Liver (tissue), 9 donors: ENCODE measurements around the gene USP9X. TPM values are rescaled to one million over a fixed set of nuclear protein-coding genes. Genes with fewer than 3 reads are reported as not detected.

Experiments used
- DNase-seq: peaks from one replicate; pipeline ENCODE4 v3.0.0-alpha.2; 2017; ENCODE audit warnings: low spot score
- H3K27ac ChIP-seq, 2 donors: one replicate each; pipeline ENCODE4 v1.7.0; 2013; ENCODE audit warnings: inconsistent platforms in 2 of 2, low read length in 2 of 2, control low read depth in 1 of 2, low read depth in 1 of 2, mild to moderate bottlenecking in 1 of 2
- H3K27me3 ChIP-seq, 4 donors: one replicate each; pipeline versions ENCODE4 v1.6.1 to v1.7.0; 2013; ENCODE audit warnings: low read length in 3 of 4, inconsistent platforms in 1 of 4, mild to moderate bottlenecking in 1 of 4, moderate library complexity in 1 of 4; ENCODE audit not compliant: control insufficient read depth in 4 of 4, insufficient read depth in 4 of 4
- H3K36me3 ChIP-seq, 4 donors: one replicate each; pipeline versions ENCODE4 v1.6.1 to v1.7.0; 2013; ENCODE audit warnings: low read length in 3 of 4, mild to moderate bottlenecking in 3 of 4, low read depth in 1 of 4, moderate library complexity in 1 of 4; ENCODE audit not compliant: control insufficient read depth in 4 of 4, insufficient read depth in 3 of 4
- H3K4me1 ChIP-seq, 4 donors: one replicate each; pipeline versions ENCODE4 v1.6.1 to v1.7.0; 2013; ENCODE audit warnings: low read length in 3 of 4, mild to moderate bottlenecking in 3 of 4, moderate library complexity in 1 of 4; ENCODE audit not compliant: control insufficient read depth in 4 of 4, insufficient read depth in 4 of 4
- H3K4me3 ChIP-seq, 3 donors: one replicate each; pipeline versions ENCODE4 v1.6.1 to v1.7.0; 2013; ENCODE audit warnings: low read length in 3 of 3, control low read depth in 1 of 3, low read depth in 1 of 3, mild to moderate bottlenecking in 1 of 3
- H3K9ac ChIP-seq, 2 donors: one replicate each; pipeline ENCODE4 v1.7.0; 2013; ENCODE audit warnings: low read length in 2 of 2, mild to moderate bottlenecking in 2 of 2, moderate library complexity in 2 of 2, control low read depth in 1 of 2, low read depth in 1 of 2
- H3K9me3 ChIP-seq, 4 donors: one replicate each; pipeline versions ENCODE4 v1.6.1 to v1.7.0; 2013; ENCODE audit warnings: low read length in 3 of 4; ENCODE audit not compliant: control insufficient read depth in 4 of 4
- EGR1 ChIP-seq, 2 donors: IDR thresholded peaks; 2 replicates each; pipeline ENCODE4 v1.6.1; 2016 to 2018; ENCODE audit warnings: antibody characterized with exemption in 2 of 2, low read depth in 2 of 2
- FOXA1 ChIP-seq: IDR thresholded peaks from 2 replicates; pipeline ENCODE4 v1.6.1; 2016; ENCODE audit warnings: antibody characterized with exemption
- GABPA ChIP-seq, 2 donors: IDR thresholded peaks in 1 of 2; conservative IDR thresholded peaks in 1 of 2; 2 replicates each; pipeline ENCODE4 v1.6.1; 2016; ENCODE audit warnings: antibody characterized with exemption in 2 of 2, mild to moderate bottlenecking in 1 of 2, moderate library complexity in 1 of 2
- HNF4A ChIP-seq, 2 donors: conservative IDR thresholded peaks; 2 replicates each; pipeline ENCODE4 v1.6.1; 2016; ENCODE audit warnings: antibody characterized with exemption in 2 of 2, mild to moderate bottlenecking in 2 of 2
- HNF4G ChIP-seq: IDR thresholded peaks from 2 replicates; pipeline ENCODE4 v1.6.1; 2016; ENCODE audit warnings: antibody characterized with exemption
- JUND ChIP-seq, 2 donors: IDR thresholded peaks; 2 replicates each; pipeline ENCODE4 v1.6.1; 2016; ENCODE audit warnings: antibody characterized with exemption in 2 of 2
- RAD21 ChIP-seq, 2 donors: IDR thresholded peaks; 2 replicates each; pipeline ENCODE4 v1.6.1; 2016; ENCODE audit warnings: antibody characterized with exemption in 2 of 2, mild to moderate bottlenecking in 2 of 2
- RXRA ChIP-seq, 2 donors: IDR thresholded peaks; 2 replicates each; pipeline ENCODE4 v1.6.1; 2017 to 2018; ENCODE audit warnings: antibody characterized with exemption in 2 of 2, mild to moderate bottlenecking in 1 of 2
- SP1 ChIP-seq: IDR thresholded peaks from 2 replicates; pipeline ENCODE4 v1.6.1; 2018; ENCODE audit warnings: antibody characterized with exemption, mild to moderate bottlenecking
- TAF1 ChIP-seq: conservative IDR thresholded peaks from 2 replicates; pipeline ENCODE4 v1.6.1; 2016; ENCODE audit warnings: antibody characterized with exemption, mild to moderate bottlenecking
- YY1 ChIP-seq: IDR thresholded peaks from 2 replicates; pipeline ENCODE4 v1.6.1; 2016; ENCODE audit warnings: antibody characterized with exemption, mild to moderate bottlenecking
- WGBS: extraction: QIAGEN DNeasy Blood & Tissue Kit; methylation state at CpG from one replicate; pipeline ENCODE4 v1.1.7; 2013; 5-methylcytosine and 5-hydroxymethylcytosine counted together
- polyA plus RNA-seq, 2 donors: library from polyadenylated mRNA; stranded (reverse) in 1 of 2; unstranded in 1 of 2; fragments of 200-250 nt in 1 of 2; fragments of >200 nt in 1 of 2; fragmentation: Nextera tagmentation in 1 of 2; extraction: Ambion mirVana in 1 of 2; gene quantifications; one replicate each; pipeline versions ENCODE4 v1.2.1 to v1.2.3, GENCODE V29; 2013 to 2015
- total RNA-seq, 2 donors: library from RNA; depleted of rRNA; stranded (reverse); fragments of >200 nt; gene quantifications; one replicate each; pipeline ENCODE4 v1.2.3, GENCODE V29; 2014
- TF ChIP-seq, protein P1 (sequence below): fragments of 150-350 bp; IDR thresholded peaks from 2 replicates; pipeline ENCODE4 v1.5.1; 2017; ENCODE audit warnings: improper control_type of control experiment, low read depth, low read length; ENCODE audit not compliant: missing input control
- TF ChIP-seq, protein P2 (sequence below): IDR thresholded peaks from 2 replicates; pipeline ENCODE4 v1.6.1; 2016; ENCODE audit warnings: antibody characterized with exemption, mild to moderate bottlenecking
- TF ChIP-seq, protein P3 (sequence below): IDR thresholded peaks from 2 replicates; pipeline ENCODE4 v1.6.1; 2016; ENCODE audit warnings: antibody characterized with exemption
- donor health status: healthy.
- donor health status: healthy.
- donor health status: healthy.
- donor health status: healthy.
- donor health status: healthy.

The USP9X gene
- total and polyA plus RNA-seq, 4 donors, result 13.4 to 117 (median 60.9) TPM

DNA sequence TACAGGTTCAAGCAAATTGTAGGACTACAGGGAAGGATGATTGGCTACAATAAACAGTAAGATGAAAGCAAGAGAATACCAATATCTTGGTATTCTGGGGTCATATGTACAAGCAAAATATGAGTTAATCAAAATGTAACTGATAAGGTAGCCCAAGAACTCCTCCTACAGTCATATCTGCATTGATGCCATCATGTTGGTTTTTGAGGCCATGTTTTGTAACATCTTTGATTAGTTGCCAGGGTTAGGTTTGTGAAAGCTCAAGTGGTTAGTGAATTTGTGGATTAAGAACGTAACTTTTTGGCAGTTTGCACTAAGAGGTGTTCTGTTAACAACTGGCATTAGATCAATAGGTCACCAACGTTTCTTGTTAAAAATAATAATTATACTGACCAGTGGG lies 59.6 kb downstream of the USP9X start:
- Histone ChIP-seq H3K4me1 (peaks cover 0 to 16% (median 11%) of the 10 kb centered on the region in 4 donors), H3K4me3 (no peak overlapping the region), H3K27ac (no peak overlapping the region), H3K27me3 (no peaks in the 10 kb centered on the region), H3K9ac (no peak overlapping the region), H3K36me3 (peaks cover 0 to 33% (median 25%) of the 10 kb centered on the region in 4 donors), H3K9me3 (no peaks in the 10 kb centered on the region)
- no peak for DNase-seq
- TF ChIP-seq HNF4A (conservative IDR thresholded peaks at IDR 0.05), result peak; percentile 7 to 21
- TF ChIP-seq EGR1 (IDR thresholded peaks at IDR 0.05; ENCODE audit: low read depth in 2 of 2), result no peak
- WGBS, result 20% methylated on average over 2 of the region's 2 CpGs

DNA sequence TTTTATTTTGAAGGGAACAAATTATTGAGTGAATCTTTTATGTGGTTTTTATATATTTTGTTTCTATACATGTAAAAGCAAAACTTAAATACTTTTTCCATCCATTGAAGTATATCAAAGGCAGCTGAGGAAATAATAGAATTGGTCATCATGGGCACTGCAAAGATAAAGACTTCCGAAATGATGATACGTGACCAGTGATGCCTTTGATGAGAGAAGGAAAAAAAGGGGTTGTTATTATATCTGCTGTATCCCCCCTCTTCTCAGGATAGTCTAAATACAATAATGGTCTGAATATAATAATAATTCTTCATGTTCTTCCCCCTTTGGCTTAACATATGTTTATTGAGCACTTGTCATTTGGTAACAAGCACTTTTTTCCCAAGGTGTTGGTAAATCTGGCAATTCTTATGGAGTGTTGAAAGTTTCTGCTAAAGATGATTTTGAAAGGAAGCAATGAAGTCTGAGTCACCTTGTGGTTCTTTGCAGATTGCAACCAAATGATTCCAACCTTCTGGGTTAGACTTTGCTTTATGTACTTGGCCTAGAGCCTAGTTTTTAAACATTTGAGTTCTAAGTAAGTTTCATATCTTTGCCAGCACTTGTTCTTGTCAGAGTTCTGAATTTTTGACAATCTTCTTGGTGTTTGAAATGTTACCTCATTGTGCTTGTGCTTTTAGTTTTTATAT lies 60.8 kb downstream of the USP9X start:
- WGBS, result 80% methylated on average over 2 of the region's 2 CpGs
- DNase-seq, result no peak
- TF ChIP-seq HNF4A (conservative IDR thresholded peaks at IDR 0.05) (peak; percentile 56 to 63), JUND (IDR thresholded peaks at IDR 0.05) (peak; percentile 28 to 40), RAD21 (IDR thresholded peaks at IDR 0.05) (peak in 1 of 2 donors; percentile 23), HNF4G (peak; percentile 25)
- TF ChIP-seq, protein P1, sequence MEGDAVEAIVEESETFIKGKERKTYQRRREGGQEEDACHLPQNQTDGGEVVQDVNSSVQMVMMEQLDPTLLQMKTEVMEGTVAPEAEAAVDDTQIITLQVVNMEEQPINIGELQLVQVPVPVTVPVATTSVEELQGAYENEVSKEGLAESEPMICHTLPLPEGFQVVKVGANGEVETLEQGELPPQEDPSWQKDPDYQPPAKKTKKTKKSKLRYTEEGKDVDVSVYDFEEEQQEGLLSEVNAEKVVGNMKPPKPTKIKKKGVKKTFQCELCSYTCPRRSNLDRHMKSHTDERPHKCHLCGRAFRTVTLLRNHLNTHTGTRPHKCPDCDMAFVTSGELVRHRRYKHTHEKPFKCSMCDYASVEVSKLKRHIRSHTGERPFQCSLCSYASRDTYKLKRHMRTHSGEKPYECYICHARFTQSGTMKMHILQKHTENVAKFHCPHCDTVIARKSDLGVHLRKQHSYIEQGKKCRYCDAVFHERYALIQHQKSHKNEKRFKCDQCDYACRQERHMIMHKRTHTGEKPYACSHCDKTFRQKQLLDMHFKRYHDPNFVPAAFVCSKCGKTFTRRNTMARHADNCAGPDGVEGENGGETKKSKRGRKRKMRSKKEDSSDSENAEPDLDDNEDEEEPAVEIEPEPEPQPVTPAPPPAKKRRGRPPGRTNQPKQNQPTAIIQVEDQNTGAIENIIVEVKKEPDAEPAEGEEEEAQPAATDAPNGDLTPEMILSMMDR, result peak; percentile 20
- TF ChIP-seq, protein P2, sequence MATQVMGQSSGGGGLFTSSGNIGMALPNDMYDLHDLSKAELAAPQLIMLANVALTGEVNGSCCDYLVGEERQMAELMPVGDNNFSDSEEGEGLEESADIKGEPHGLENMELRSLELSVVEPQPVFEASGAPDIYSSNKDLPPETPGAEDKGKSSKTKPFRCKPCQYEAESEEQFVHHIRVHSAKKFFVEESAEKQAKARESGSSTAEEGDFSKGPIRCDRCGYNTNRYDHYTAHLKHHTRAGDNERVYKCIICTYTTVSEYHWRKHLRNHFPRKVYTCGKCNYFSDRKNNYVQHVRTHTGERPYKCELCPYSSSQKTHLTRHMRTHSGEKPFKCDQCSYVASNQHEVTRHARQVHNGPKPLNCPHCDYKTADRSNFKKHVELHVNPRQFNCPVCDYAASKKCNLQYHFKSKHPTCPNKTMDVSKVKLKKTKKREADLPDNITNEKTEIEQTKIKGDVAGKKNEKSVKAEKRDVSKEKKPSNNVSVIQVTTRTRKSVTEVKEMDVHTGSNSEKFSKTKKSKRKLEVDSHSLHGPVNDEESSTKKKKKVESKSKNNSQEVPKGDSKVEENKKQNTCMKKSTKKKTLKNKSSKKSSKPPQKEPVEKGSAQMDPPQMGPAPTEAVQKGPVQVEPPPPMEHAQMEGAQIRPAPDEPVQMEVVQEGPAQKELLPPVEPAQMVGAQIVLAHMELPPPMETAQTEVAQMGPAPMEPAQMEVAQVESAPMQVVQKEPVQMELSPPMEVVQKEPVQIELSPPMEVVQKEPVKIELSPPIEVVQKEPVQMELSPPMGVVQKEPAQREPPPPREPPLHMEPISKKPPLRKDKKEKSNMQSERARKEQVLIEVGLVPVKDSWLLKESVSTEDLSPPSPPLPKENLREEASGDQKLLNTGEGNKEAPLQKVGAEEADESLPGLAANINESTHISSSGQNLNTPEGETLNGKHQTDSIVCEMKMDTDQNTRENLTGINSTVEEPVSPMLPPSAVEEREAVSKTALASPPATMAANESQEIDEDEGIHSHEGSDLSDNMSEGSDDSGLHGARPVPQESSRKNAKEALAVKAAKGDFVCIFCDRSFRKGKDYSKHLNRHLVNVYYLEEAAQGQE, result no peak
- TF ChIP-seq, protein P3, sequence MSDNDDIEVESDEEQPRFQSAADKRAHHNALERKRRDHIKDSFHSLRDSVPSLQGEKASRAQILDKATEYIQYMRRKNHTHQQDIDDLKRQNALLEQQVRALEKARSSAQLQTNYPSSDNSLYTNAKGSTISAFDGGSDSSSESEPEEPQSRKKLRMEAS, result no peak
- peaks cover 0 to 31% (median 23%) of the 10 kb centered on the region in 4 donors for H3K36me3 ChIP-seq
- H3K9ac ChIP-seq, result no peak overlapping the region
- peaks cover 0 to 16% (median 11%) of the 10 kb centered on the region in 4 donors for H3K4me1 ChIP-seq
- H3K27me3 ChIP-seq, result no peaks in the 10 kb centered on the region
- H3K9me3 ChIP-seq, result no peaks in the 10 kb centered on the region
- no peak overlapping the region for H3K27ac ChIP-seq
- H3K4me3 ChIP-seq, result no peak overlapping the region

DNA sequence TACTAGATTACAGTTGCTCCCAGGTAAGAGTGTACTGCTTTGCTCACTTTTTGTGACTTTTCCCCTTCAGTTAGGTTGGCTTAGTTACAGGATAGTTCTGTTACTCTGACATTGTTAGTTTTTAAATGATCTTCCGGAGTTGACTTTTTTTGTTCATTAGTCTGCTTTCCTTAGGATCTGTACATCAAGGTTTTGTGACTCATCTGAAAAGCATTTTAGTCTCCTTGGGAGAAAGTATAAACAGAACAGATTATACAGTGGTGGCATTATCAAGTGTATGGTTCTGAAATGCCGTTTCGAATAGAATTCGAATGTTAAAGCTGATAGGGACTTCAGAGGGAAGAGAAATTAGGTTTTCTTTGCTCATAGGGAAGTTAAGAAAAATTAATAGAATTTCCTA lies 63.3 kb downstream of the USP9X start:
- 66% methylated on average over 4 of the region's 4 CpGs for WGBS
- no peak for DNase-seq
- Histone ChIP-seq H3K9ac (no peak overlapping the region), H3K4me1 (peaks cover 0 to 16% (median 10%) of the 10 kb centered on the region in 4 donors), H3K27ac (no peak overlapping the region), H3K36me3 (peaks cover 0 to 35% (median 21%) of the 10 kb centered on the region in 4 donors), H3K4me3 (no peak overlapping the region), H3K27me3 (no peaks in the 10 kb centered on the region), H3K9me3 (no peaks in the 10 kb centered on the region)
- TF ChIP-seq YY1, result no peak
- TF ChIP-seq, protein P1, result no peak
- TF ChIP-seq FOXA1, result no peak
- TF ChIP-seq SP1, result no peak
- TF ChIP-seq EGR1 (IDR thresholded peaks at IDR 0.05; ENCODE audit: low read depth in 2 of 2), result no peak
- TF ChIP-seq HNF4G, result no peak
- no peak for TF ChIP-seq HNF4A (conservative IDR thresholded peaks at IDR 0.05)
- TF ChIP-seq, protein P3, result no peak
- TF ChIP-seq TAF1, result no peak
- TF ChIP-seq RXRA (IDR thresholded peaks at IDR 0.05), result no peak
- no peak for TF ChIP-seq GABPA (IDR thresholded peaks at IDR 0.05 in 1 of 2, conservative IDR thresholded peaks at IDR 0.05 in 1 of 2)
- TF ChIP-seq, protein P2, result no peak
